Measurements from ENCODE around the gene LENG1.

Gene LENG1

GRCh38 chr19:54106716-54107115 lies 52.8 kb downstream of the LENG1 start:
- DNase-seq = no peak

- DNase-seq = no peak
Measured at GRCh38 chr19:54105796-54106195, 53.7 kb downstream of the LENG1 start.
